ENCODE measurements around the gene SF1.

GRCh38 chr11:64802370-64803157 lies 24.2 kb upstream of the SF1 start:
- TF ChIP-seq, protein P1, sequence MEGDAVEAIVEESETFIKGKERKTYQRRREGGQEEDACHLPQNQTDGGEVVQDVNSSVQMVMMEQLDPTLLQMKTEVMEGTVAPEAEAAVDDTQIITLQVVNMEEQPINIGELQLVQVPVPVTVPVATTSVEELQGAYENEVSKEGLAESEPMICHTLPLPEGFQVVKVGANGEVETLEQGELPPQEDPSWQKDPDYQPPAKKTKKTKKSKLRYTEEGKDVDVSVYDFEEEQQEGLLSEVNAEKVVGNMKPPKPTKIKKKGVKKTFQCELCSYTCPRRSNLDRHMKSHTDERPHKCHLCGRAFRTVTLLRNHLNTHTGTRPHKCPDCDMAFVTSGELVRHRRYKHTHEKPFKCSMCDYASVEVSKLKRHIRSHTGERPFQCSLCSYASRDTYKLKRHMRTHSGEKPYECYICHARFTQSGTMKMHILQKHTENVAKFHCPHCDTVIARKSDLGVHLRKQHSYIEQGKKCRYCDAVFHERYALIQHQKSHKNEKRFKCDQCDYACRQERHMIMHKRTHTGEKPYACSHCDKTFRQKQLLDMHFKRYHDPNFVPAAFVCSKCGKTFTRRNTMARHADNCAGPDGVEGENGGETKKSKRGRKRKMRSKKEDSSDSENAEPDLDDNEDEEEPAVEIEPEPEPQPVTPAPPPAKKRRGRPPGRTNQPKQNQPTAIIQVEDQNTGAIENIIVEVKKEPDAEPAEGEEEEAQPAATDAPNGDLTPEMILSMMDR (conservative IDR thresholded peaks at IDR 0.05; ENCODE audit: low read length): no peak
- no peak for TF ChIP-seq EZH2phosphoT487 (IDR thresholded peaks at IDR 0.05; ENCODE audit: borderline replicate concordance)
